Upper lobe of left lung (tissue), 4 donors: ENCODE data around the gene GNG7.

Source experiments
- CTCF ChIP-seq, 6 experiments: fragments of 450-650 bp in 4 of 6; fragments of 200-600 bp in 2 of 6; sonication (generic) in 2 of 6; IDR thresholded peaks; one replicate each; pipeline ENCODE4 v1.5.1; 2016 to 2019; ENCODE audit warnings: antibody characterized with exemption in 6 of 6
- POLR2A ChIP-seq, 4 donors: fragments of 450-650 bp; IDR thresholded peaks; one replicate each; pipeline ENCODE4 v1.5.1; 2016 to 2017; ENCODE audit warnings: antibody characterized with exemption in 4 of 4, mild to moderate bottlenecking in 2 of 4

GRCh38 chr19:2734589-2735288, 32.2 kb upstream of the GNG7 start:
- TF ChIP-seq CTCF (IDR thresholded peaks at IDR 0.05), result no peak
- TF ChIP-seq POLR2A (IDR thresholded peaks at IDR 0.05), result no peak
